Muscle of leg (tissue), 11 donors: Measurements from ENCODE around the gene HAGH. TPM values are rescaled to one million over a fixed set of nuclear protein-coding genes. Genes with fewer than 3 reads are reported as not detected.

ENCODE experiments used
- DNase-seq: peaks from one replicate; pipeline ENCODE4 v3.0.0; 2013
- H3K27ac ChIP-seq: one replicate; pipeline ENCODE4 v1.5.1; 2013; ENCODE audit warnings: mild to moderate bottlenecking, low read length, control low read depth
- H3K27me3 ChIP-seq: one replicate; pipeline ENCODE4 v1.6.1; 2013; ENCODE audit warnings: low read length; ENCODE audit not compliant: control insufficient read depth, insufficient read depth
- H3K36me3 ChIP-seq: one replicate; pipeline ENCODE4 v1.6.1; 2013; ENCODE audit warnings: low read length; ENCODE audit not compliant: control insufficient read depth, insufficient read depth
- H3K4me1 ChIP-seq: one replicate; pipeline ENCODE4 v1.6.1; 2013; ENCODE audit warnings: low read length; ENCODE audit not compliant: control insufficient read depth, insufficient read depth
- H3K4me3 ChIP-seq: one replicate; pipeline ENCODE4 v1.5.1; 2013; ENCODE audit warnings: low read length, control low read depth
- H3K9me3 ChIP-seq: replicated peaks from 2 replicates; pipeline ENCODE4 v1.6.1; 2013; ENCODE audit warnings: low read depth, low read length; ENCODE audit not compliant: control insufficient read depth
- WGBS: methylation state at CpG from one replicate; pipeline ENCODE4 v1.1.5; 2013; ENCODE audit warnings: missing lambda C conversion rate; ENCODE audit not compliant: insufficient coverage; 5-methylcytosine and 5-hydroxymethylcytosine counted together
- polyA plus RNA-seq, 8 donors: library from polyadenylated mRNA; unstranded; fragments of 120-200 nt; gene quantifications; one replicate each; pipeline versions ENCODE4 v1.2.1 to v1.2.3, GENCODE V29; 2013; ENCODE audit warnings: inconsistent platforms in 1 of 8, low replicate concordance in 1 of 8; ENCODE audit not compliant: insufficient read length in 8 of 8, insufficient read depth in 1 of 8
- total RNA-seq: library from RNA; stranded (reverse); fragments of 120-200 nt; gene quantifications from one replicate; pipeline ENCODE4 v1.2.4, GENCODE V29; 2013

HAGH gene
- total and polyA plus RNA-seq, 9 donors = 34.6 to 48.6 (median 39.1) TPM

DNA sequence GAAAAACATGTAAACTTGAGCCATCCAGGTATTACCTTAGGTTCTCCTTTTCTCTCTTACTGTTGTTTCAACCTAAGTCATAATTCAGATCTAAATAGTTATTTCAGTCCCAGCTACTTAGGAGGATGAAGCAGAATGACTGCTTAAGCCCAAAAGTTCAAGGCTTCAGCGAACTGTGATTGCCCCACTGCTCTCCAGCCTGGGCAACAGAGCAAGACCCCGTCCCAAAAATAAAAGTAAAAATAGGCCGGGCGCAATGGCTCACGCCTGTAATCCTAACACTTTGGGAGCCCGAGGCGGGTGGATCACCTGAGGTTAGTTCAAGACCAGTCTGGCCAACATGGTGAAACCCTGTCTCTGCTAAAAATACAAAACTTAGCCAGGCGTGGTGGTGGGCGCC lies 35.8 kb upstream of the HAGH start:
- Histone ChIP-seq H3K36me3 (no peaks in the 10 kb centered on the region), H3K9me3 (no peaks in the 10 kb centered on the region), H3K4me1 (no peaks in the 10 kb centered on the region), H3K27me3 (peaks cover 38% of the 10 kb centered on the region), H3K4me3 (no peak overlapping the region), H3K27ac (no peak overlapping the region)
- DNase-seq = no peak
- WGBS = 79% methylated on average over 4 of the region's 9 CpGs

DNA sequence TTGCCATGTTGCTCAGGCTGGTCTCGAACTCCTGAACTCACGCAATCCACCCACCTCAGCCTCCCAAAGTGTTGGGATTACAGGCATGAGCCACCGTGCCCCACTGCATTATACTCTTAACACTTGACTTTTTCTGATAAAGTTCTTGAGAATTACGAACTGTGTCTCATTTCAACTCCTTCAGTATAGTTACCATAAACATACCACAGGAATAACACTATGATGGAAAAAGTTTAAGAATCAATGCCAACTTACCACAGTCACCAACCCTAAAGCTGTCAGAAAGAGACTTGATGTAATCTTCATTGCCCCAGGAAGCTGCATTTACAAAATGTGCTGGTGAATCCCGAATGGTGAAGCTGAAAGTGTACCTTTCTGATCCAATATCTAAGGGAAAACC lies 35.1 kb upstream of the HAGH start:
- no peak overlapping the region for H3K27ac ChIP-seq
- H3K4me3 ChIP-seq = no peak overlapping the region
- H3K4me1 ChIP-seq = no peaks in the 10 kb centered on the region
- no peak for DNase-seq
- WGBS = 93% methylated on average over 2 of the region's 5 CpGs
- H3K9me3 ChIP-seq = no peaks in the 10 kb centered on the region
- peaks cover 41% of the 10 kb centered on the region for H3K27me3 ChIP-seq
- no peaks in the 10 kb centered on the region for H3K36me3 ChIP-seq

DNA sequence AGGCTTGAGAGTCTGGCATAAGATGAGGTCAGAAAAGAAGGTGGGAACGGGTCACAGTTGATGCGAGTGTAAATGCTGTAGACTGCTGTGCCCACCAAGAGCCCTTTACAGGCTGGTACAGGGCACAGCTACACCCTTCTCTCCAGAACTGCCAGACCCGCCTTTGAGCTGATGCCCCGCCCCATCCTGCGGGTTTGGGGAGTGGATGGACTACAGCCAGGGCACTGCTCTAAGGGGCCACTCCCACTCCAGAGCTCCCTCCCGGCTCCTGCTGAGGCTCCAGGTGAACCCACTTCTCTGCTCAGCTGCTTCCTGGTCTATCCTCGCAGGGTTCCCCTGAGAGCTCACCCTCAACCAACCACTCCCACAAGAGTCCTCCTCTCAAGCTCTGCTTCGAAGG lies 33.0 kb upstream of the HAGH start:
- 0% methylated on average over 1 of the region's 8 CpGs for WGBS
- peaks cover 44% of the 10 kb centered on the region for H3K27me3 ChIP-seq
- no peak overlapping the region for H3K27ac ChIP-seq
- H3K4me3 ChIP-seq = no peak overlapping the region
- no peaks in the 10 kb centered on the region for H3K4me1 ChIP-seq
- no peaks in the 10 kb centered on the region for H3K9me3 ChIP-seq
- H3K36me3 ChIP-seq = no peaks in the 10 kb centered on the region
- DNase-seq = no peak

DNA sequence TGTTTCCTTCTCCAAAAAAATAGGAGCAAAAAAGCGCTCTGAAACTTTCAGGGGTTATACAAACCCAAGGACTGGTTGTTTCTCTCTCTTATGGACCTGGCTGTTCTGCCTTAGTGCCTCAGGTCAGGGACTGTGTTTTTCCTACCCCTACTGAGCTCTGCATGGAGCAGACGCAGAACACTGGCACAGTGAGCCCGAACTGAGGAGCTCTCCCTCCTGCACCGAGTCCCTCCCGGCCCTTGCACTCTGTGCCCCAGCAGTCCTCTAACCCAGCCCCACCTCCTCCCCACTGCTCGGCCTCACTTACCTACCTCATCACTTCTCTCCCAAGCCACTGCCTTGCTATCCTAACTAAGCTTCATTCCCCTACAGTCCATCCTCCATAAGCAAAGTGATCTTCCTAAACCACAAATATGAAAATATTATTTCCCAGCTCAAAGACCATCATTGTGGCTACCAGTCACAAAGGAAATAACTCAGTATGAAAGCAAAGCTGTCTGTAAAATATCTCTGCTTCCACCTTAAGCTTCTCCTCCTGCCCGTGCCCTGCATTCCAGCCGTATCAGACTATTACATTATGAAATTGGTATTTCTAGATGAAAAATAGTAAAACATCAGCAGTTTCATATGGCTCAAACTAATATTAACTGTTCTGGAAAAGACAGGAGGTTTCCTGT lies 31.7 kb upstream of the HAGH start:
- Histone ChIP-seq H3K27me3 (peaks cover 47% of the 10 kb centered on the region), H3K4me1 (no peaks in the 10 kb centered on the region), H3K4me3 (no peak overlapping the region), H3K36me3 (no peaks in the 10 kb centered on the region), H3K27ac (no peak overlapping the region), H3K9me3 (no peaks in the 10 kb centered on the region)
- WGBS = 12% methylated on average over 6 of the region's 8 CpGs
- no peak for DNase-seq

DNA sequence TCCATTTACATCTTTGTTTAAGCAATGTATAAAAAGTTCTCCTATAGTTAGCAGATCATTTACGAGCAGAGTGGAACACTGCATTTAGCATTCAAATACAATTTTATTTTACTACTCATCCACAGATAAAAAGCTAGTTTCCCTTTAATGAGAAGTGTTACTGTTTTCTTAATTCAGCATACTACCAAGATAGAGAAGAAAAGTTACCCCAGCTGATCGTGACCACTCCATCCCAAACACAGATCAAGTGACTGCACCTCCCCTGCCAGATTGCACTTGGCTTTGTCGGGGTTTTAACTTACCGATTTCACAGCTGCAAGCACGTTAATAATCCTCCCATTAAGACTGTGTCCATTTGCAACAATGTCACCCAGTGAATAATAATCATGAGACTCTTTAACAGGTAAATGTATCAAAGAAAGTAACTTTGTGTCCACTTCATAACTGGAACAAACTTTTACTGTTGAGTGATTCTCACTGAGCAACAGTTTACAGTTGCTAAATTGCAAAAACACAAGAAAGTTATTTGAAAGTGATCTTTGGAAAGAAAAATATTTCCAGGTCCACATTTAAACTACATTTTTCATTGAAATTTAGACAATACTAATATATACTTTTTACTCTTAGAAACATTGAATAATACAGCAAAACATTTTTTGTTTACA lies 30.9 kb upstream of the HAGH start:
- Histone ChIP-seq H3K27ac (no peak overlapping the region), H3K9me3 (no peaks in the 10 kb centered on the region), H3K27me3 (peaks cover 44% of the 10 kb centered on the region), H3K4me3 (no peak overlapping the region), H3K4me1 (no peaks in the 10 kb centered on the region), H3K36me3 (no peaks in the 10 kb centered on the region)
- no CpG with 5 or more reads among the region's 5 CpGs for WGBS
- no peak for DNase-seq

DNA sequence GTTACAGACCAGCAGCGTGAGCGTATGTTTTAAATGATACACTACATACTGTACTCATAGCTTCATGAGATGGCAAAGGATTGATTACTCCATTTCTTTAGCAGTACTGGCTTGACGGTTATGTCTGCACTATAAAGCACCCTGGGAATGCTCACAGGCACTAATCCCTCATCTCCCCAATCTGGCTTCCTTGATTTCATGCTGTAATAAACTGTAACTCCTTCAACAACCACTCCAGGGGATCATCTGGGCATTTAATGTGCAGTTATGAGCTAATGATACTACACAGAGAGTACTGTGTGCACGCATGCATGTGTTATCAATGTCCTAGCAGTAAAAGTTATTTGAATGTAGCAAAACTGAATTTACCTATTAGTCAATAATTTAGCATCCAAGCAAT lies 25.2 kb upstream of the HAGH start:
- peaks cover 20% of the 10 kb centered on the region for H3K27me3 ChIP-seq
- H3K36me3 ChIP-seq = no peaks in the 10 kb centered on the region
- no peaks in the 10 kb centered on the region for H3K4me1 ChIP-seq
- 14% methylated on average over 1 of the region's 4 CpGs for WGBS
- no peak overlapping the region for H3K27ac ChIP-seq
- no peaks in the 10 kb centered on the region for H3K9me3 ChIP-seq
- H3K4me3 ChIP-seq = no peak overlapping the region
- no peak for DNase-seq

DNA sequence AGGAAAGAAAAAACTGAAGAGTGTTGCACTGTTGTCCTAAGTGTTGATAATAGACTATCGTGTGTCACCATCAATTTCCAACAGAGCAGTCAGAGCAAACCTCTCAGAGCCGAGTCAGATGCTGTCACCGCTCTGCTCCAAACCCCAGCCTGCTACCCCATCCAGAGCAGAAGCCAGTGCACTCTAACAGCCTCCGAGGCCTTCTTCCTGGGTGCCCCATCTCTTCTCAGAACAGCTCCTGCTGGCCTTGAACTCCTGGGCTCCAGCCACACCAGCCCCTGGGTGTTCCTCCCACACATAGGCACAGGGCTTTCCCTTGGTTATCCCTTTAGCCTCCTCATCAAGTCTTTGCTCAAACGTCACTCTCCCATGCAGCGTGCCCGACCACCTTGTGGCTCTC lies 24.4 kb upstream of the HAGH start:
- no peaks in the 10 kb centered on the region for H3K4me1 ChIP-seq
- peaks cover 18% of the 10 kb centered on the region for H3K27me3 ChIP-seq
- no peak for DNase-seq
- WGBS = 74% methylated on average over 6 of the region's 7 CpGs
- H3K27ac ChIP-seq = no peak overlapping the region
- no peaks in the 10 kb centered on the region for H3K36me3 ChIP-seq
- no peaks in the 10 kb centered on the region for H3K9me3 ChIP-seq
- no peak overlapping the region for H3K4me3 ChIP-seq

DNA sequence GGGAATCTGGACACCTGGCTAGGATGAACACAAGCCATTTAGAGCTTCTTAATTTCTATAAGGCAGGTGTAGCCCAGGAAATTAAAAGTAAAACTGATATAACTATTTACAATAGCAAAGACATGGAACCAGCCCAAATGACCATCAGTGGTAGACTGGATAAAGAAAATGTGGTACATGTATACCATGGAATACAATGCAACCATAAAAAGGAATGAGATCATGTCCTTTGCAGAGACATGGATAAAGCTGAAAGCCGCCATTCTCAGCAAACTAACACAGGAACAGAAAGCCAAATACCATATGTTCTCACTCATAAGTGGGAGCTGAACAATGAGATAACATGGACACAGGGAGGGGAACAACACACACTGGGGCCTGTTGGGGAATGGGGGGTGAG lies 19.8 kb upstream of the HAGH start:
- no CpG with 5 or more reads among the region's 1 CpG for WGBS

DNA sequence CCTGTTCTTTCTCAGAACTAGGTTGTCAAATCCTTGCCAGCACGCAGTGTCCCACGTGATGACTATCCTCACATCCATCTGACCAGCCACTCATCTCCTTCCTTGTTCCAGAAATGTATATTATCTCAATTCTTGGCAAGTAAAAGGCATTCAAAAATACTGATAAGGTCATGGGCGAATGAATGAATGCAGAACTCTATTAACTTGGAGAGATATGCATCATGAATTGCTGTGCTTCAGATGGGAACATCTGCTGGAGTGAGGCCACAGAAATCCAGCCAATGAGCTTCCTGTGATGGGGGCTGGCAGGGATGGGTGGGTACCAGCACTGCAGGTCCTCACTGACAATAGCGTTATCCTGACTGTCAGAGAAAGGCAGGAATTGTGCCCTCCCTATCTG lies 19.4 kb upstream of the HAGH start:
- Histone ChIP-seq H3K4me1 (no peaks in the 10 kb centered on the region), H3K4me3 (no peak overlapping the region), H3K27ac (no peak overlapping the region), H3K36me3 (no peaks in the 10 kb centered on the region), H3K9me3 (no peaks in the 10 kb centered on the region), H3K27me3 (peaks cover under 1% of the 10 kb centered on the region)
- WGBS = 90% methylated on average over 2 of the region's 4 CpGs
- DNase-seq = no peak

More for the DNA sequence above, 19.8 kb upstream of the HAGH start:
- Histone ChIP-seq H3K27me3 (peaks cover 4% of the 10 kb centered on the region), H3K9me3 (no peaks in the 10 kb centered on the region), H3K27ac (no peak overlapping the region), H3K36me3 (no peaks in the 10 kb centered on the region), H3K4me1 (no peaks in the 10 kb centered on the region), H3K4me3 (no peak overlapping the region)
- DNase-seq = no peak

DNA sequence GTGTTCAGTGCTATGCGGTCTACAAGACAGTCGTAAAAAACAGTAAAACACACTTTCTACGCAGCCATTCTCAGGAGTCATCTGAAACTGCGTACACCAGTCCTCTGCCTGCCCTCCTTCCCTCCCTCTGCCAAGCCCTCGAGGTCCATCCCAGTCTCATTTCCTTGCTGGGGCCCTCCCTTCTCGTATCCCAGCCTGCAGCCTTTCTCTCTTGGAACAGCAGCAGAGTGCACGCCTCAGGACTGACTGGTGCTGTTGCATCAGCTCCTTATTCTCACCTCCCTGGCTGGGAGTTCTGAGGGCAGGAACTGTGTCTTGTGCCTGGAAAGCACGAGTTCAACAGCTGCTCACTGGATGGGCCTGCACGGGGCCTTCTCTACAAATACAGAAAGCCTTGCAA lies 12.9 kb upstream of the HAGH start:
- Histone ChIP-seq H3K9me3 (no peaks in the 10 kb centered on the region), H3K27me3 (no peaks in the 10 kb centered on the region), H3K4me1 (no peaks in the 10 kb centered on the region), H3K4me3 (no peak overlapping the region), H3K36me3 (no peaks in the 10 kb centered on the region), H3K27ac (no peak overlapping the region)
- 44% methylated on average over 8 of the region's 9 CpGs for WGBS
- no peak for DNase-seq
